Activated B cell treated with CpG ODN at 0.5 μM for 24 hours (primary cell): ENCODE data around the gene SLC49A4. TPM values are rescaled to one million over a fixed set of nuclear protein-coding genes. Genes with fewer than 3 reads are reported as not detected.

Source experiments
- ATAC-seq: fragments of 200-7000 bp; cut with Tn5 transposase; one replicate; pipeline ENCODE4 v1.10.0; 2021; ENCODE audit warnings: low read depth, mild to moderate bottlenecking, moderate library complexity
- CTCF ChIA-PET: fragments of 350-600 bp; sonication (Branson Sonifier 250); formaldehyde crosslinking; loops from one replicate; lab custom pipeline; 2021; ENCODE audit warnings: antibody characterized with exemption; lab: Charles Lee
- POLR2A ChIA-PET: fragments of 350-600 bp; sonication (Branson Sonifier 250); formaldehyde crosslinking; loops from one replicate; lab custom pipeline; 2021; ENCODE audit warnings: antibody characterized with exemption; lab: Charles Lee
- DNase-seq: peaks from one replicate; pipeline ENCODE4 v3.0.0; 2022
- H3K27ac Mint-ChIP-seq: one replicate; pipeline ENCODE4 v1.8.0; 2020; ENCODE audit warnings: mixed read lengths
- H3K27me3 Mint-ChIP-seq: one replicate; pipeline ENCODE4 v1.8.0; 2021; ENCODE audit warnings: mixed read lengths
- H3K36me3 Mint-ChIP-seq: one replicate; pipeline ENCODE4 v1.8.0; 2021; ENCODE audit warnings: low read depth, mixed read lengths
- H3K4me1 Mint-ChIP-seq: one replicate; pipeline ENCODE4 v1.8.0; 2021; ENCODE audit warnings: mixed read lengths
- H3K4me3 Mint-ChIP-seq: one replicate; pipeline ENCODE4 v1.8.0; 2020; ENCODE audit warnings: mild to moderate bottlenecking, mixed read lengths
- H3K9me3 Mint-ChIP-seq: one replicate; pipeline ENCODE4 v1.8.0; 2020; ENCODE audit warnings: mixed read lengths
- intact Hi-C: fragments of 100-400 bp; cut with micrococcal nuclease; formaldehyde crosslinking; loops from one replicate; pipeline ENCODE4 v1.15.1; 2024
- total RNA-seq: library from RNA; stranded (reverse); gene quantifications from 2 replicates; pipeline ENCODE4 v1.2.3, GENCODE V29; 2022
- TF ChIP-seq, protein P1 (sequence below): fragments of 200-600 bp; IDR thresholded peaks from one replicate; pipeline ENCODE4 v1.8.0; 2022; ENCODE audit warnings: antibody characterized with exemption, mild to moderate bottlenecking

Gene SLC49A4
- total RNA-seq, 1 donor from 2014 or later: 3.2 TPM

DNA sequence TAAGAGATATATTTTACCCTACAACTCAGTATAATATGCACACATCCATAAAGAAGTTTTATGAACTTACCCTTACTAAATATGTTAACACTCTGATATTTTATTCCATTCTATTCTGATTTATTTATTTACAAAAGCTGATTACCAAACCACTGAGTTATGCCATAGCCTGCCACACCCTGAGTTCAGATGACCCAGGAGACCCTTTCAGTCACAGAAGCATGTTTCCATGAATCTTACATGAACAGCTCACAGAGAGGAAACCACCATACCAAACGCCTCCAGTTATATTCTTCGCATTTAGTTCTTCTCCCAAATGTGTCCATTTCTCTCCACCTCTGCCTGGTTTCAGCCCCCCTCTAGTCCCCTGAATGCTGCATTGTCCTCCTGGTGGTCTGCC lies 129.2 kb downstream of the SLC49A4 start:
- ATAC-seq: no peak
- peaks cover 13% of the 10 kb centered on the region for H3K27me3 Mint-ChIP-seq
- peaks cover 8% of the 10 kb centered on the region for H3K4me1 Mint-ChIP-seq
- ChIA-PET CTCF (no interaction called here), POLR2A (no interaction called here)
- no peak overlapping the region for H3K4me3 Mint-ChIP-seq
- no peaks in the 10 kb centered on the region for H3K9me3 Mint-ChIP-seq
- intact Hi-C loops: no loop called here
- no peak overlapping the region for H3K27ac Mint-ChIP-seq
- DNase-seq: no peak
- H3K36me3 Mint-ChIP-seq: no peaks in the 10 kb centered on the region
- TF ChIP-seq, protein P1, sequence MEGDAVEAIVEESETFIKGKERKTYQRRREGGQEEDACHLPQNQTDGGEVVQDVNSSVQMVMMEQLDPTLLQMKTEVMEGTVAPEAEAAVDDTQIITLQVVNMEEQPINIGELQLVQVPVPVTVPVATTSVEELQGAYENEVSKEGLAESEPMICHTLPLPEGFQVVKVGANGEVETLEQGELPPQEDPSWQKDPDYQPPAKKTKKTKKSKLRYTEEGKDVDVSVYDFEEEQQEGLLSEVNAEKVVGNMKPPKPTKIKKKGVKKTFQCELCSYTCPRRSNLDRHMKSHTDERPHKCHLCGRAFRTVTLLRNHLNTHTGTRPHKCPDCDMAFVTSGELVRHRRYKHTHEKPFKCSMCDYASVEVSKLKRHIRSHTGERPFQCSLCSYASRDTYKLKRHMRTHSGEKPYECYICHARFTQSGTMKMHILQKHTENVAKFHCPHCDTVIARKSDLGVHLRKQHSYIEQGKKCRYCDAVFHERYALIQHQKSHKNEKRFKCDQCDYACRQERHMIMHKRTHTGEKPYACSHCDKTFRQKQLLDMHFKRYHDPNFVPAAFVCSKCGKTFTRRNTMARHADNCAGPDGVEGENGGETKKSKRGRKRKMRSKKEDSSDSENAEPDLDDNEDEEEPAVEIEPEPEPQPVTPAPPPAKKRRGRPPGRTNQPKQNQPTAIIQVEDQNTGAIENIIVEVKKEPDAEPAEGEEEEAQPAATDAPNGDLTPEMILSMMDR: no peak

DNA sequence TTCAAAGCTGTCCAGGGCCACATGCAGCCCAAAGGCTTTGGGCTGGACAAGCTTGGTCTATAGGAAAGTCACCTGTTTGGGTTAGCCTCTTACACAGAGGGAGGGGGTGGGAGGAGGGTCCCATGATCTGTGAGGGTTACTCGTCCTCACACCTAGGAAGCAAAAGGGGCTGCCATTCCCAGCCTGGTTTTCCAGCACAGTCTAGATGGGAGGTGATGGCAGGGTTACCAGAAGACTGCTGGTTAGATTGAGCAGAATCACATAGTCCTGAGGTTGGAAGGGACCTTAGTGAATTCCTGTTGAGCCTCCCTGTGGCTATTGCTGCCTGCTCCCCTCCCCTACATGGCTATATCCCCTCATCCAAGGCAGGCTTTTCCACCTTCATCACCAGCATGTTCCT lies 130.9 kb downstream of the SLC49A4 start:
- H3K4me3 Mint-ChIP-seq: no peak overlapping the region
- ChIA-PET POLR2A (no interaction called here), CTCF (interaction anchor here (0.6 kb wide), 1 partner anchor 73 kb away, joined by 3 read pairs; no protein-coding TSS in a partner anchor)
- no peak for ATAC-seq
- no peak for DNase-seq
- TF ChIP-seq, protein P1: no peak
- H3K36me3 Mint-ChIP-seq: no peaks in the 10 kb centered on the region
- H3K4me1 Mint-ChIP-seq: peaks cover 8% of the 10 kb centered on the region
- H3K9me3 Mint-ChIP-seq: no peaks in the 10 kb centered on the region
- peaks cover 10% of the 10 kb centered on the region for H3K27me3 Mint-ChIP-seq
- H3K27ac Mint-ChIP-seq: no peak overlapping the region
- intact Hi-C loops: no loop called here

DNA sequence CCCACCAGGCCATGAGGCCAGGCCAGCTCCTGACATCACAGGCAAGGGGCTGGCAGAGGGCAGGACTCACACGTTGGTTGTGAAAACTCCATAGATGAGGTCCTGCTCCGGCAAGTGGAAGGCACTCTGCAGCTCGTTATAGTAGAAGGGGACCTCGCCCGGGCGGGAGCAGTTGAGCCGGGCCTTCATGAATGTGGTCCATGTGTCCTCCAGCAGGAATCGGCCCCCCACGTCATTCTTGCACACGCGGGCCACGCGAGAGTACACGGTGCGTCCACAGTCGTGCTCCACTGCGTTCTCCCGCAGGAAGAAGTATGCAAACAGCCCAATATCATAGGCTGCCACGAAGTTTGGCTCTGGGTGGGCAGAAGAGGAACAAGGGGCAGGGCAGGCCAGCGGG lies 131.5 kb downstream of the SLC49A4 start:
- H3K27ac Mint-ChIP-seq: no peak overlapping the region
- ChIA-PET POLR2A (no interaction called here), CTCF (interaction anchor here (0.6 kb wide), 1 partner anchor 73 kb away, joined by 3 read pairs; no protein-coding TSS in a partner anchor)
- intact Hi-C loops: no loop called here
- peaks cover 6% of the 10 kb centered on the region for H3K27me3 Mint-ChIP-seq
- DNase-seq: no peak
- H3K9me3 Mint-ChIP-seq: no peaks in the 10 kb centered on the region
- H3K36me3 Mint-ChIP-seq: no peaks in the 10 kb centered on the region
- no peak for ATAC-seq
- no peak overlapping the region for H3K4me3 Mint-ChIP-seq
- peaks cover 7% of the 10 kb centered on the region for H3K4me1 Mint-ChIP-seq
- TF ChIP-seq, protein P1: no peak

DNA sequence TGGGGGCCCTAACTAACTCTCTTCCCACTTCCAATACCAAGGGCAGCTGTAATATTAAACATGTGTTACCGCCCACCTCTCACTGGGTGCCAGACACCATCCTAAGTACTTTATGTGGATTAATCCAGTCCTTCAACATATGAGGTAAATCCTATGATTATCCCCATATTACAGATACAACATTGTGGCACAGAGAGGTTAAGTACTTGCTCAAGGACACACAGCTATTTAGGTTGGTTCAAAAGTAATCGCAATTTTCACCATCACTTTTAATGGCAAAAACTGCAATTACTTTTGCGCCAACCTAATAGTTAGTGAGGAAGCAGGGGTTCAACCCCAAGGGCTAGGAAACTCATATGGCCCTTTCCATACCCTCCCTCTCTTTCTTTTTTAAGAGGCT lies 131.9 kb downstream of the SLC49A4 start:
- ATAC-seq: no peak
- CTCF ChIA-PET: no interaction called here

DNA sequence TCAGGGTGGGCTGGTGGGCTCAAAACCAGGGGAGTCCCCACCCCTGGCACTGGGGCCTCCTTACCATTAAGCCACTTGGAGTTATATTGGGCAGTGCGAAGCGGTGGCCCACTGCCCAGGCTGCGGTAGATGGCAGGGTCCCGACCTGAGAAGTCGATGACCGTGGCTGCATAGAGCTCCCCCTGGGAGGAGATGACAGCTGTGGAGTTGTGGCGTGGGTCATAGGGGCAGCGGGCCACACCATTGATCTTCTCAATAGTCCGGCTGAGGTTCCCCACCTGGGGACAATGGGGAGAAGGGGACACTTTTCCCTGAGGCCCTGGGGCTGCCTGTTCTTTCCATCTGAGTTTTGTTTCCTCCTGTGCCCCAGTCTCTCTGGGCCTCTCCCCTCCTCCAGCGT lies 132.9 kb downstream of the SLC49A4 start:
- TF ChIP-seq, protein P1: no peak
- H3K4me1 Mint-ChIP-seq: peaks cover under 1% of the 10 kb centered on the region
- DNase-seq (no peak), ATAC-seq (no peak)
- ChIA-PET POLR2A (no interaction called here), CTCF (no interaction called here)
- no peaks in the 10 kb centered on the region for H3K9me3 Mint-ChIP-seq
- no peaks in the 10 kb centered on the region for H3K36me3 Mint-ChIP-seq
- intact Hi-C loops: no loop called here
- H3K4me3 Mint-ChIP-seq: no peak overlapping the region
- no peak overlapping the region for H3K27ac Mint-ChIP-seq
- peaks cover 2% of the 10 kb centered on the region for H3K27me3 Mint-ChIP-seq

More for the DNA sequence above, 131.9 kb downstream of the SLC49A4 start:
- TF ChIP-seq, protein P1: no peak
- Mint-ChIP-seq H3K4me1 (peaks cover 4% of the 10 kb centered on the region), H3K27ac (no peak overlapping the region), H3K36me3 (no peaks in the 10 kb centered on the region), H3K9me3 (no peaks in the 10 kb centered on the region), H3K27me3 (peaks cover 3% of the 10 kb centered on the region), H3K4me3 (no peak overlapping the region)
- DNase-seq: no peak
- intact Hi-C loops: no loop called here
- POLR2A ChIA-PET: no interaction called here
